ENCODE results near the gene EIF2B5.
"Not testable (repeated sequence)": the region's sequence is repeated elsewhere in the genome, so short reads cannot be mapped to it uniquely, and the experiment has no call there.

The EIF2B5 gene

GRCh38 chr3:184148076-184148475 is 12.9 kb downstream of the EIF2B5 start:
- DNase-seq, result no peak

- no peak for DNase-seq
These were observed 14.0 kb downstream of the EIF2B5 start for GRCh38 chr3:184149123-184149522.

- DNase-seq, result not testable (repeated sequence)
These were observed 14.6 kb downstream of the EIF2B5 start for GRCh38 chr3:184149770-184150169.

GRCh38 chr3:184154885-184155643 is 19.9 kb downstream of the EIF2B5 start, which contains the start of gene DVL3:
TSS of gene DVL3 (plus strand) at chr3:184155377. CDS start at chr3:184155636, 259 bp downstream.
- DNase-seq, result peak in 2 of 5 donors; percentile 50 to 52

- DNase-seq, result peak in 3 of 5 donors; percentile 32 to 44 (median 38)
These were observed 20.7 kb downstream of the EIF2B5 start for GRCh38 chr3:184155644-184156521.

GRCh38 chr3:184156522-184156955 is 21.4 kb downstream of the EIF2B5 start:
- no peak for DNase-seq

- no peak for DNase-seq
These were observed 22.0 kb downstream of the EIF2B5 start for GRCh38 chr3:184157206-184157605.

GRCh38 chr3:184158404-184158803 is 23.2 kb downstream of the EIF2B5 start:
- no peak for DNase-seq

- DNase-seq, result no peak
These were observed 25.3 kb downstream of the EIF2B5 start for GRCh38 chr3:184160456-184160855.

GRCh38 chr3:184162571-184163070 is 27.5 kb downstream of the EIF2B5 start:
- not testable (repeated sequence) for DNase-seq

GRCh38 chr3:184164648-184165330 is 29.6 kb downstream of the EIF2B5 start:
- DNase-seq, result no peak

- no peak for DNase-seq
These were observed 30.4 kb downstream of the EIF2B5 start for GRCh38 chr3:184165543-184165942.

- no peak for DNase-seq
These were observed 31.5 kb downstream of the EIF2B5 start for GRCh38 chr3:184166671-184167070.

GRCh38 chr3:184167786-184168185 is 32.6 kb downstream of the EIF2B5 start:
- DNase-seq, result no peak

GRCh38 chr3:184168363-184169120 is 33.4 kb downstream of the EIF2B5 start:
- DNase-seq, result no peak

GRCh38 chr3:184169896-184170875 is 35.0 kb downstream of the EIF2B5 start:
- no peak for DNase-seq

GRCh38 chr3:184171562-184171961 is 36.4 kb downstream of the EIF2B5 start:
- no peak for DNase-seq

GRCh38 chr3:184172681-184173373 is 37.7 kb downstream of the EIF2B5 start:
- no peak for DNase-seq

- DNase-seq, result no peak
These were observed 38.2 kb downstream of the EIF2B5 start for GRCh38 chr3:184173374-184173722.

GRCh38 chr3:184174284-184174645 is 39.1 kb downstream of the EIF2B5 start:
- DNase-seq, result no peak
